H1 (cell line): Measurements from ENCODE around the gene ELANE. TPM values are rescaled to one million over a fixed set of nuclear protein-coding genes. Genes with fewer than 3 reads are reported as not detected.

Source experiments
- BACH1 ChIP-seq: IDR thresholded peaks from 2 replicates; pipeline ENCODE4 v1.6.1; 2012; ENCODE audit warnings: low read length, improper control_type of control experiment
- CTBP2 ChIP-seq: IDR thresholded peaks from 2 replicates; pipeline ENCODE4 v1.7.0; 2011; ENCODE audit warnings: borderline replicate concordance, mild to moderate bottlenecking, moderate library complexity, mixed read lengths, low read length; ENCODE audit not compliant: insufficient read depth, insufficient read length
- GTF2F1 ChIP-seq: IDR thresholded peaks from 2 replicates; pipeline ENCODE4 v1.6.1; 2012; ENCODE audit warnings: low read depth, low read length, improper control_type of control experiment, borderline replicate concordance
- MAFK ChIP-seq: IDR thresholded peaks from 2 replicates; pipeline ENCODE4 v1.6.1; 2012; ENCODE audit warnings: low read depth, mild to moderate bottlenecking, improper control_type of control experiment, low read length
- NANOG ChIP-seq: IDR thresholded peaks from 2 replicates; pipeline ENCODE4 v1.6.1; 2011; ENCODE audit warnings: low read length, low read depth, mild to moderate bottlenecking, inconsistent platforms; ENCODE audit not compliant: insufficient read depth, poor library complexity, severe bottlenecking
- NRF1 ChIP-seq: IDR thresholded peaks from 2 replicates; pipeline ENCODE4 v1.6.1; 2011; ENCODE audit warnings: mild to moderate bottlenecking, low read depth, low read length, improper control_type of control experiment
- polyA plus RNA-seq, 7 experiments: library from polyadenylated mRNA; depleted of rRNA in 3 of 7; stranded (reverse) in 5 of 7; unstranded in 2 of 7; fragments of >200 nt in 5 of 7; fragments of 200-250 nt in 2 of 7; gene quantifications; 1 replicate in 5 of 7; 2 replicates in 1 of 7; 4 replicates in 1 of 7; pipeline versions ENCODE4 v1.2.1 to v1.2.3, GENCODE V29; 2011 to 2013; ENCODE audit warnings: missing spikeins in 2 of 7, mixed read lengths in 2 of 7
- total RNA-seq: library from RNA; stranded (reverse); fragmentation: NEBNext Ultra II Directional; extraction: Animal tissue kit (Norgen Biotek cat#: 25700); gene quantifications from 2 replicates; pipeline ENCODE4 v1.2.1, GENCODE V29; 2021

ELANE gene
- total and polyA plus RNA-seq, 2 of the 8 experiments (the other 6 are each of a cell fraction or from before 2014, with no cell fraction given): not detected

DNA sequence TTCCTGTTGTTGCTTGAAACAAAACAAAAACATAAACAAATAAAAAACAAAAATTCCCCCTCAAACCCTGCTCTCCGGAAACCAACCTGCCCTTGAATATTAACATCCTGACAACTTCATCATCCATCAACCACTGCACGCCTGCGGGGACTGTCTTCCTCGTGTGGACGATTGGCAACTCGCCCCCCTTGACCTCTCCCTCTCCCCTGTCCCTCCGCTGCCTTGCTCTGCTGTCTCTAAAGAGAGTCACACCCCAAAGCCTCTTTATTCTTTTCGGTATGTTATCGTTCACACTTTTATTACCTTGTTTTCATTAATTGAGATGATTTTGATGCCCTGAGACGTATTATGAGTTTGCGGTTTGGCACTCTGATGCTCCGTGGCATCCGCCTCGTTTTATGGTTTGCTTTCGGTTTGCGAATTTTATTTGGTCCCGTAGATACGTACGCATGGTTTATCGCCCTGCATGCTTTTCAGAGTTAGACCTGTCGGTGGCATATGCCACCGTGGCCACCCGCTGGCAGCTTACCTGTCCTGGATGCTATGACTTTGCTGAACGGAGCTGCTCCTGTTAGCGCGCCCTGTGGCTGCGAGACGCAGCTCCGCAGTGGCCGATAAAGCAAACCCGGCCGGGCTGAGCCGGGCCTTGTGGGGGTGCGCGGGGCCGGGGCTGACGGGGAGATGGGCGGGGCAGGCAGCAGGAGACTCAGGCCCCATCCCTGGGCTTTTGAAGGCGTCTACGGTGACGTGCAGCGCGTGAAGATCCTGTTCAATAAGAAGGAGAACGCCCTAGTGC lies 44.3 kb upstream of the ELANE start (continued):
- TF ChIP-seq GTF2F1: no peak
- TF ChIP-seq BACH1: no peak
- TF ChIP-seq CTBP2: no peak
- TF ChIP-seq MAFK: no peak
- no peak for TF ChIP-seq NANOG
- no peak for TF ChIP-seq NRF1
